ENCODE measurements around the gene SLC35G1. TPM values are rescaled to one million over a fixed set of nuclear protein-coding genes. Genes with fewer than 3 reads are reported as not detected.

Gene SLC35G1
- total RNA-seq, 1 experiment from 2014 or later = 5.1 TPM

DNA sequence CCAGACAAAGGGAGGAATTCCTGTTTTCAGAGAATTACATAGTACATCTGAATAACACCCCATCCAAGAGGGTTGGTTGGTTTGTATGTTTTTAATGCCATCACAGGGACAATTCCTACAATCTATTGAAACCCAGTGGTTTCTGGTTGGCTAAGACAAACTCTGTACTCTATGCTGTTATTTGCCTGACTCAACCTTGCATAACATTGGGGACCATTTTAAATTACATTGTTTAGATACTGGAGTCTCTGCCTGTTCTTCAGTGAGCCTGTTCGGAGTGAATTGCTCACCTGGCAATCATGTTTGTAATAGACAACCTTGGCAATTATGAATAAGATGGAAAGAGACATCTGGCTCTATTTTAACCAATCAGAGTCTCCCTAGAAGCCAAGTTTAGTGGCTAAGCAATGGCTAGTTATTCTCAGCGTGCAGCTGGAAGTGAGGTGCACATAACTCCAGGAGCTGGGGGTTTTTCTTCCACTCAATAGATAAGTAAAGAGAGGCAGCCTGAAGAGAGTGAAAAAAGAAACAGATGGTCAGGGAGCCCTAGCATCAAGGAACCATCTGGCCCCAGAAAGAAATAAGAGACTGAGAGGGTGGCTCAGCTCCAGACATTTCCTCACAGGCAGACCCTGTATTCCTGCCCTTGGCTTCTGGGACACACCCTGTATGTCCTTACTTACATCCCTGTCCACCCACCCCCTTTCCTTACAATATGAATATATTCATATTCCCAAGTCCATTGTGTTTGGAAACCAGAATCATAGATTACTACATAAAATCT, 21.2 kb upstream of the SLC35G1 start (continued):
- TF ChIP-seq, protein P1, sequence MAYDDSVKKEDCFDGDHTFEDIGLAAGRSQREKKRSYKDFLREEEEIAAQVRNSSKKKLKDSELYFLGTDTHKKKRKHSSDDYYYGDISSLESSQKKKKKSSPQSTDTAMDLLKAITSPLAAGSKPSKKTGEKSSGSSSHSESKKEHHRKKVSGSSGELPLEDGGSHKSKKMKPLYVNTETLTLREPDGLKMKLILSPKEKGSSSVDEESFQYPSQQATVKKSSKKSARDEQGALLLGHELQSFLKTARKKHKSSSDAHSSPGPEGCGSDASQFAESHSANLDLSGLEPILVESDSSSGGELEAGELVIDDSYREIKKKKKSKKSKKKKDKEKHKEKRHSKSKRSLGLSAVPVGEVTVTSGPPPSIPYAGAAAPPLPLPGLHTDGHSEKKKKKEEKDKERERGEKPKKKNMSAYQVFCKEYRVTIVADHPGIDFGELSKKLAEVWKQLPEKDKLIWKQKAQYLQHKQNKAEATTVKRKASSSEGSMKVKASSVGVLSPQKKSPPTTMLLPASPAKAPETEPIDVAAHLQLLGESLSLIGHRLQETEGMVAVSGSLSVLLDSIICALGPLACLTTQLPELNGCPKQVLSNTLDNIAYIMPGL (CRISPR knock-in tag; IDR thresholded peaks at IDR 0.05) = no peak

DNA sequence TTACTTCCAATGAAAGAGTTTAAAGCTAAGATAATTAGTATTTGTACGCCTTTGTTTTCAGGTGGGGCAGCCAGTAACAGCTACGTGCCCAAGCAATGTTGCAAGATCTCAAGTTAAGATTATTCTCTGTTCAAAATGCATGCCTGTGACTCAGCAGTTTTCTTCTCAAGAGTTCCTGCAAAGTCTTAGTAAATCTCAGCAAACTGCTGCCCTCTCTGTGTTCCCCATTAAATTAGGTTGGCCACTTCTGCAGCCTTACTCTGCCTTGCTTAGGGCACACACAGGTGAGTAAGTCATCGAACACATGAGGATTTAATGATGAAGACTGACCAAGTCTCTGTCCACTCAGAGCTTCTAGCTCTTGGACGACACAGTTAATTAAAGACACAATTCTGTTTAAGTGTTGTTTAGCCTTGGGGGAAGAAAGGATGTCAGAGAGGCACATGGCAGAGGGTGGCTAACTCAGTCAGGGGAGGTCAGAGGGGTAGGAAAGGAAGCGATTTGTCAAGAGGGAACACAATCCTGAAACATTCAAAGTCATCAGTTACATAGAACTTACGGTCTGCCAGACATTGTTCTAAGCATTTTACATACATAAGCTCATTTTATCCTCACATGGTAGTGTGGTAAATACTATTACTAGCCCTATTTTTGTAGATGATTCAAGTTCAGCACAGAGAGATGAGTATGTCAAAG, 20.2 kb upstream of the SLC35G1 start:
- no peak overlapping the region for H3K4me3 Mint-ChIP-seq
- ChIA-PET POLR2A (no interaction called here), CTCF (no interaction called here)
- H3K9me3 Mint-ChIP-seq = no peaks in the 10 kb centered on the region
- H3K36me3 Mint-ChIP-seq = no peaks in the 10 kb centered on the region
- DNase-seq (ENCODE audit: low spot score) = no peak
- no peak overlapping the region for H3K27ac Mint-ChIP-seq
- H3K27me3 Mint-ChIP-seq (ENCODE audit: low read depth) = peaks cover 21% of the 10 kb centered on the region
- TF ChIP-seq, protein P2, sequence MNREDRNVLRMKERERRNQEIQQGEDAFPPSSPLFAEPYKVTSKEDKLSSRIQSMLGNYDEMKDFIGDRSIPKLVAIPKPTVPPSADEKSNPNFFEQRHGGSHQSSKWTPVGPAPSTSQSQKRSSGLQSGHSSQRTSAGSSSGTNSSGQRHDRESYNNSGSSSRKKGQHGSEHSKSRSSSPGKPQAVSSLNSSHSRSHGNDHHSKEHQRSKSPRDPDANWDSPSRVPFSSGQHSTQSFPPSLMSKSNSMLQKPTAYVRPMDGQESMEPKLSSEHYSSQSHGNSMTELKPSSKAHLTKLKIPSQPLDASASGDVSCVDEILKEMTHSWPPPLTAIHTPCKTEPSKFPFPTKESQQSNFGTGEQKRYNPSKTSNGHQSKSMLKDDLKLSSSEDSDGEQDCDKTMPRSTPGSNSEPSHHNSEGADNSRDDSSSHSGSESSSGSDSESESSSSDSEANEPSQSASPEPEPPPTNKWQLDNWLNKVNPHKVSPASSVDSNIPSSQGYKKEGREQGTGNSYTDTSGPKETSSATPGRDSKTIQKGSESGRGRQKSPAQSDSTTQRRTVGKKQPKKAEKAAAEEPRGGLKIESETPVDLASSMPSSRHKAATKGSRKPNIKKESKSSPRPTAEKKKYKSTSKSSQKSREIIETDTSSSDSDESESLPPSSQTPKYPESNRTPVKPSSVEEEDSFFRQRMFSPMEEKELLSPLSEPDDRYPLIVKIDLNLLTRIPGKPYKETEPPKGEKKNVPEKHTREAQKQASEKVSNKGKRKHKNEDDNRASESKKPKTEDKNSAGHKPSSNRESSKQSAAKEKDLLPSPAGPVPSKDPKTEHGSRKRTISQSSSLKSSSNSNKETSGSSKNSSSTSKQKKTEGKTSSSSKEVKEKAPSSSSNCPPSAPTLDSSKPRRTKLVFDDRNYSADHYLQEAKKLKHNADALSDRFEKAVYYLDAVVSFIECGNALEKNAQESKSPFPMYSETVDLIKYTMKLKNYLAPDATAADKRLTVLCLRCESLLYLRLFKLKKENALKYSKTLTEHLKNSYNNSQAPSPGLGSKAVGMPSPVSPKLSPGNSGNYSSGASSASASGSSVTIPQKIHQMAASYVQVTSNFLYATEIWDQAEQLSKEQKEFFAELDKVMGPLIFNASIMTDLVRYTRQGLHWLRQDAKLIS (CRISPR knock-in tag; IDR thresholded peaks at IDR 0.05; ENCODE audit: borderline replicate concordance) = no peak
- TF ChIP-seq CREB1 (CRISPR knock-in tag; IDR thresholded peaks at IDR 0.05) (no peak), ZNF121 (CRISPR knock-in tag; IDR thresholded peaks at IDR 0.05) (no peak), MYBL2 (CRISPR knock-in tag; IDR thresholded peaks at IDR 0.05) (no peak), ZNF671 (CRISPR knock-in tag; IDR thresholded peaks at IDR 0.05) (no peak)
- TF ChIP-seq, protein P3, sequence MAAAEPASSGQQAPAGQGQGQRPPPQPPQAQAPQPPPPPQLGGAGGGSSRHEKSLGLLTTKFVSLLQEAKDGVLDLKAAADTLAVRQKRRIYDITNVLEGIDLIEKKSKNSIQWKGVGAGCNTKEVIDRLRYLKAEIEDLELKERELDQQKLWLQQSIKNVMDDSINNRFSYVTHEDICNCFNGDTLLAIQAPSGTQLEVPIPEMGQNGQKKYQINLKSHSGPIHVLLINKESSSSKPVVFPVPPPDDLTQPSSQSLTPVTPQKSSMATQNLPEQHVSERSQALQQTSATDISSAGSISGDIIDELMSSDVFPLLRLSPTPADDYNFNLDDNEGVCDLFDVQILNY (CRISPR knock-in tag; IDR thresholded peaks at IDR 0.05) = no peak
- ATAC-seq = peak; percentile 36; the same call in 1 of the 2 replicates
- H3K4me1 Mint-ChIP-seq = peaks cover 14% of the 10 kb centered on the region

DNA sequence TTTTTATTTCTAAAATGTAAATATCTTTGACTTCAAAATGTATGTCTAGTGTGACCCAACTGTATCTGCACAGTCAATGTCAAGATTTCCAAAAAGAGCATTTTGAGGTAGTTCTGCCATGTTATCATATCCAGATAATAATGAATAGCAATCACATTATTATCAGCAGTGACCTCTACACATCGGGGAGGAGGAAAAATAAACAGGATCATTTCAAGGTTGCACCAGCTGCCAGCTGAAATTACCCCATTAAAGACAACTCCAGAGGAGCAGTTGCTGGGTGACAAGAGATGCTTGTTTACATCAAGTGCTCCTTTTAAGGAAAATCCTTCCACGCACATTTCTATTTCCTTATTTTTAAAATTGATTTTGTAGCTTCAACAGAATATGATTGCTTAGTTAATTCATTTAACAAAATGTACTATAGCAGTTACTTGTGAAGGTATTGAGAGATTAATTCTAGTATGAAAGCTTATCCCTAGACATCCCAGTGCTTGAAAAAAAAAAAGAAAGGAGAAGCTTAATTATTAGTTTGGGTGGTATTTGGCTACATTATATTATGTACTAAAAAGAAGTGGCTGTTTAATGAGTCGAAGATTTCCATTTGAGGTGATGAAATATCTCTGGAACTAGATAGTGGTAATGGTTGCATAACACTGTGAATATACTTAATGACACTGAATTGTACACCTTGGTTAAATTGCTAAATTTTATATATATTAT, 19.3 kb upstream of the SLC35G1 start:
- Mint-ChIP-seq H3K36me3 (no peaks in the 10 kb centered on the region), H3K9me3 (no peaks in the 10 kb centered on the region), H3K4me3 (no peak overlapping the region), H3K27ac (no peak overlapping the region), H3K4me1 (peaks cover 14% of the 10 kb centered on the region), H3K27me3 (ENCODE audit: low read depth) (peaks cover 16% of the 10 kb centered on the region)
- TF ChIP-seq IRF2 (CRISPR knock-in tag; IDR thresholded peaks at IDR 0.05; ENCODE audit: borderline replicate concordance, low read depth) (no peak), ZNF317 (CRISPR knock-in tag; IDR thresholded peaks at IDR 0.05; ENCODE audit: borderline replicate concordance, low read depth) (no peak)
- TF ChIP-seq, protein P4, sequence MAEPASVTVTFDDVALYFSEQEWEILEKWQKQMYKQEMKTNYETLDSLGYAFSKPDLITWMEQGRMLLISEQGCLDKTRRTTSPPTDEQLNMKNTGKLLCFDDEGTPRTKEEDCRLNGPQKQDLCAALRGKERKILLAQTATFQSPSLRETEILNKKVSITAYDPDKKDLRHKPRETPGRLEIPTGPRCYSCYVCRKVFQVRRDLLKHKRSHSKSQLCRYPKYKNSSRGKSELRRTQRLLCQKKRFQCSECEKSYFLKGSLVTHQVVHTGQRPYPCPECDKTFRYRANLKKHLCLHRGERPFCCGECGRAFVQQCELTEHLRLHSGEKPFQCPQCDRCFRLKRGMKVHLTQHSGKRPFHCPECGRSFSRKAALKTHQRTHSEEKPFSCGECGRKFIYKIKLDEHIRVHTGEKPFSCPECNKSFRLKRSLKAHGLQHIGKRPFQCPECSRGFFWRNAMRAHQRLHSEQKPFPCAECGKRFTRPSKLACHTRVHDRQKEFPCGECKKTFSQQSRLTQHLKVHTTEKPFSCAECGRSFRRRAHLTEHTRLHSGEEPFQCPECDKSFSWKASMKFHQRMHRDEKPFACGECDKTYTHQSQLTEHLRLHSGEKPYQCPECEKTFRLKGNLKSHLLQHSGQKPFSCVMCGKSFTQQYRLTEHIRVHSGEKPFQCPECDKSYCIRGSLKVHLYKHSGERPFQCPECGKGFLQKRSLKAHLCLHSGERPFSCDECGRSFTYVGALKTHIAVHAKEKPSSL (CRISPR knock-in tag; conservative IDR thresholded peaks at IDR 0.05) = no peak
- CTCF ChIA-PET = no interaction called here
- ATAC-seq (no peak), DNase-seq (ENCODE audit: low spot score) (no peak)
- POLR2A ChIA-PET = no interaction called here

Data from WTC11 (cell line).